H9 (cell line): ENCODE measurements around the gene PPP2R3A. TPM values are rescaled to one million over a fixed set of nuclear protein-coding genes. Genes with fewer than 3 reads are reported as not detected.

Experiments used
- DNase-seq: peaks from one replicate; pipeline ENCODE4 v3.0.0-alpha.2; 2017
- H2AFZ ChIP-seq: one replicate; pipeline ENCODE4 v1.6.1; 2013; ENCODE audit warnings: mild to moderate bottlenecking, low read length, control low read depth, moderate library complexity
- H2AK5ac ChIP-seq: 2 replicates; pipeline ENCODE4 v1.6.1; 2013; ENCODE audit warnings: low read length, control low read depth, mixed read lengths; ENCODE audit not compliant: insufficient read length
- H2BK120ac ChIP-seq: one replicate; pipeline ENCODE4 v1.6.1; 2013; ENCODE audit warnings: low read depth, mild to moderate bottlenecking, low read length, control low read depth, inconsistent platforms; ENCODE audit not compliant: poor library complexity, severe bottlenecking
- H2BK12ac ChIP-seq: 2 replicates; pipeline ENCODE4 v1.6.1; 2013; ENCODE audit warnings: low read length, control low read depth, mixed read lengths, low read depth; ENCODE audit not compliant: insufficient read length
- H2BK15ac ChIP-seq: 2 replicates; pipeline ENCODE4 v1.6.1; 2013; ENCODE audit warnings: low read depth, low read length, control low read depth
- H2BK20ac ChIP-seq: one replicate; pipeline ENCODE4 v1.6.1; 2013; ENCODE audit warnings: low read depth, mild to moderate bottlenecking, low read length, control low read depth, inconsistent platforms; ENCODE audit not compliant: poor library complexity, severe bottlenecking
- H2BK5ac ChIP-seq: 2 replicates; pipeline ENCODE4 v1.6.1; 2013; ENCODE audit warnings: low read length, control low read depth, mixed read lengths; ENCODE audit not compliant: insufficient read length
- H3K14ac ChIP-seq: 2 replicates; pipeline ENCODE4 v1.6.1; 2013; ENCODE audit warnings: low read length, control low read depth; ENCODE audit not compliant: insufficient read depth
- H3K18ac ChIP-seq: 2 replicates; pipeline ENCODE4 v1.6.1; 2013; ENCODE audit warnings: low read depth, mild to moderate bottlenecking, mixed read lengths, low read length, control low read depth; ENCODE audit not compliant: insufficient read length
- H3K23ac ChIP-seq: 2 replicates; pipeline ENCODE4 v1.6.1; 2013; ENCODE audit warnings: low read length, control low read depth, mixed read lengths, low read depth; ENCODE audit not compliant: insufficient read length
- H3K23me2 ChIP-seq: 2 replicates; pipeline ENCODE4 v1.6.1; 2013; ENCODE audit warnings: low read depth, mild to moderate bottlenecking, mixed read lengths, low read length, control low read depth; ENCODE audit not compliant: insufficient read length, poor library complexity, severe bottlenecking
- H3K27ac ChIP-seq: 2 replicates; pipeline ENCODE4 v1.5.1; 2013; ENCODE audit warnings: low read length, control low read depth, mixed read lengths, low read depth; ENCODE audit not compliant: insufficient read length
- H3K27me3 ChIP-seq: 2 replicates; pipeline ENCODE4 v1.6.1; 2013; ENCODE audit warnings: low read length, control low read depth, inconsistent platforms; ENCODE audit not compliant: insufficient read depth
- H3K4ac ChIP-seq: 2 replicates; pipeline ENCODE4 v1.6.1; 2013; ENCODE audit warnings: low read depth, mild to moderate bottlenecking, control low read depth, inconsistent platforms, low read length, moderate library complexity
- H3K4me1 ChIP-seq: 2 replicates; pipeline ENCODE4 v1.6.1; 2013; ENCODE audit warnings: low read length, control low read depth, inconsistent platforms; ENCODE audit not compliant: insufficient read depth
- H3K4me2 ChIP-seq: 2 replicates; pipeline ENCODE4 v1.6.1; 2013; ENCODE audit warnings: low read length, control low read depth, mixed read lengths; ENCODE audit not compliant: insufficient read length, insufficient read depth
- H3K56ac ChIP-seq: 2 replicates; pipeline ENCODE4 v1.6.1; 2013; ENCODE audit warnings: low read depth, mild to moderate bottlenecking, mixed read lengths, low read length, control low read depth; ENCODE audit not compliant: insufficient read length
- H3K79me1 ChIP-seq: 2 replicates; pipeline ENCODE4 v1.6.1; 2013; ENCODE audit warnings: low read depth, mild to moderate bottlenecking, moderate library complexity, low read length, control low read depth, inconsistent platforms; ENCODE audit not compliant: insufficient read depth, poor library complexity, severe bottlenecking
- H3K79me2 ChIP-seq: 2 replicates; pipeline ENCODE4 v1.6.1; 2013; ENCODE audit warnings: low read length, control low read depth, inconsistent platforms; ENCODE audit not compliant: insufficient read depth
- H3K9ac ChIP-seq: 2 replicates; pipeline ENCODE4 v1.6.1; 2013; ENCODE audit warnings: low read length, control low read depth, mixed read lengths; ENCODE audit not compliant: insufficient read length; ENCODE audit errors: extremely low read depth
- H3K9me3 ChIP-seq: one replicate; pipeline ENCODE4 v1.6.1; 2013; ENCODE audit warnings: low read depth, low read length, inconsistent platforms; ENCODE audit not compliant: control insufficient read depth
- H3T11ph ChIP-seq: one replicate; pipeline ENCODE4 v1.6.1; 2013; ENCODE audit warnings: mild to moderate bottlenecking, low read length, control low read depth, inconsistent platforms
- H4K20me1 ChIP-seq: one replicate; pipeline ENCODE4 v1.6.1; 2013; ENCODE audit not compliant: control insufficient read depth, insufficient read length, insufficient read depth
- H4K5ac ChIP-seq: 2 replicates; pipeline ENCODE4 v1.6.1; 2013; ENCODE audit warnings: low read depth, mild to moderate bottlenecking, mixed read lengths, low read length, control low read depth; ENCODE audit not compliant: insufficient read length
- H4K8ac ChIP-seq: replicated peaks from 2 replicates; pipeline ENCODE4 v1.6.1; 2013; ENCODE audit warnings: low read length, control low read depth, mixed read lengths, low read depth; ENCODE audit not compliant: insufficient read length
- H4K91ac ChIP-seq: 2 replicates; pipeline ENCODE4 v1.6.1; 2013; ENCODE audit warnings: low read depth, mild to moderate bottlenecking, moderate library complexity, mixed read lengths, low read length, control low read depth; ENCODE audit not compliant: insufficient read length
- H3K27ac Mint-ChIP-seq, 3 experiments: 2 replicates in 2 of 3; 3 replicates in 1 of 3; pipeline ENCODE4 v1.8.0; 2020 to 2021; ENCODE audit warnings: mixed read lengths in 3 of 3, mild to moderate bottlenecking in 1 of 3, moderate library complexity in 1 of 3
- H3K27me3 Mint-ChIP-seq: 2 replicates; pipeline ENCODE4 v1.8.0; 2021; ENCODE audit warnings: low read depth, mild to moderate bottlenecking, moderate library complexity, mixed read lengths
- H3K36me3 Mint-ChIP-seq, 3 experiments: 2 replicates in 2 of 3; 3 replicates in 1 of 3; pipeline ENCODE4 v1.8.0; 2020 to 2021; ENCODE audit warnings: low read depth in 3 of 3, mixed read lengths in 3 of 3; ENCODE audit not compliant: insufficient read depth in 1 of 3
- H3K4me1 Mint-ChIP-seq, 2 experiments: 2 replicates each; pipeline ENCODE4 v1.8.0; 2020; ENCODE audit warnings: mixed read lengths in 2 of 2
- H3K4me3 Mint-ChIP-seq, 2 experiments: 2 replicates in 1 of 2; 3 replicates in 1 of 2; pipeline ENCODE4 v1.8.0; 2020 to 2021; ENCODE audit warnings: mild to moderate bottlenecking in 2 of 2, mixed read lengths in 2 of 2, moderate library complexity in 1 of 2
- H3K9me3 Mint-ChIP-seq, 2 experiments: 2 replicates in 1 of 2; 3 replicates in 1 of 2; pipeline ENCODE4 v1.8.0; 2020; ENCODE audit warnings: mild to moderate bottlenecking in 2 of 2, mixed read lengths in 2 of 2, moderate library complexity in 1 of 2
- WGBS: extraction: QIAGEN DNeasy Blood & Tissue Kit; methylation state at CpG from one replicate; pipeline ENCODE4 v1.1.7; 2013; ENCODE audit warnings: missing lambda C conversion rate, low lambda C conversion rate, mixed read lengths; ENCODE audit not compliant: insufficient read length; ENCODE audit errors: extremely low coverage; 5-methylcytosine and 5-hydroxymethylcytosine counted together
- total RNA-seq: library from RNA; stranded (reverse); gene quantifications from 2 replicates; pipeline ENCODE4 v1.2.1, GENCODE V29; 2021
- TF ChIP-seq, protein P1 (sequence below): fragments of 200-600 bp; sonication (generic); conservative IDR thresholded peaks from 3 replicates; pipeline ENCODE4 v1.8.0; 2021; ENCODE audit warnings: antibody characterized with exemption, mild to moderate bottlenecking

The PPP2R3A gene
- total RNA-seq, 1 experiment from 2014 or later, result 12.4 TPM

DNA sequence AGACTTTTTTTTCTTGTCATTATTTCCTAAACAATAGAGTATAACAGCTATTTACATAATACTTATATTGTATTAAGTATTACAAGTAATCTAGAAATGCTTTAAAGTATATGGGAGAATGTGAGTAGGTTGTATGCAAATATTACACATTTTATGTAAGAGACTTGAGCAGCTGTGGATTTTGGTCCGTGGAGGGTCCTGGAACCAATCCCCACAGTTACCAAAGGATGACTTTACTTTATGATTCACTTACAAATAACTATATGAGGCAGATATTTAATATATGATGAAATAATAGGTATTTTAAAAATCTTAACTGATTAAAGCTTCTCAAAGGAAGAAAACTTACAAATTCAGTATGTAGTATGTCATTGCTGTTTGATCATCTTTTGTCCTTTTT is 56.3 kb downstream of the PPP2R3A start:
- Histone ChIP-seq H3K23me2 (no peaks in the 10 kb centered on the region), H2BK5ac (no peak overlapping the region), H3K27me3 (no peaks in the 10 kb centered on the region), H3T11ph (no peak overlapping the region), H2BK20ac (no peak overlapping the region), H3K4me1 (no peaks in the 10 kb centered on the region), H3K14ac (no peak overlapping the region), H2BK120ac (no peak overlapping the region), H3K79me1 (no peaks in the 10 kb centered on the region), H2AK5ac (no peak overlapping the region), H3K18ac (no peak overlapping the region), H3K9ac (no peak overlapping the region), H3K27ac (no peak overlapping the region), H3K4ac (no peak overlapping the region), H4K8ac (no peak overlapping the region), H2BK15ac (no peak overlapping the region), H2BK12ac (no peak overlapping the region), H4K20me1 (no peaks in the 10 kb centered on the region), H3K9me3 (no peaks in the 10 kb centered on the region), H3K4me2 (no peak overlapping the region), H4K91ac (no peak overlapping the region), H2AFZ (no peak overlapping the region), H3K23ac (no peak overlapping the region), H3K79me2 (no peaks in the 10 kb centered on the region), H3K56ac (no peak overlapping the region), H4K5ac (no peak overlapping the region)
- DNase-seq, result no peak
- Mint-ChIP-seq H3K27ac (no peak overlapping the region), H3K4me1 (peaks cover 0 to 12% of the 10 kb centered on the region in 2 experiments; a peak in 2 of 4 replicates), H3K4me3 (no peak overlapping the region), H3K27me3 (no peaks in the 10 kb centered on the region), H3K9me3 (no peaks in the 10 kb centered on the region), H3K36me3 (peaks cover 0 to 2% (median 0%) of the 10 kb centered on the region in 3 experiments; a peak in 3 of 7 replicates)
- WGBS, result no CpG with 5 or more reads among the region's 1 CpG
- TF ChIP-seq, protein P1, sequence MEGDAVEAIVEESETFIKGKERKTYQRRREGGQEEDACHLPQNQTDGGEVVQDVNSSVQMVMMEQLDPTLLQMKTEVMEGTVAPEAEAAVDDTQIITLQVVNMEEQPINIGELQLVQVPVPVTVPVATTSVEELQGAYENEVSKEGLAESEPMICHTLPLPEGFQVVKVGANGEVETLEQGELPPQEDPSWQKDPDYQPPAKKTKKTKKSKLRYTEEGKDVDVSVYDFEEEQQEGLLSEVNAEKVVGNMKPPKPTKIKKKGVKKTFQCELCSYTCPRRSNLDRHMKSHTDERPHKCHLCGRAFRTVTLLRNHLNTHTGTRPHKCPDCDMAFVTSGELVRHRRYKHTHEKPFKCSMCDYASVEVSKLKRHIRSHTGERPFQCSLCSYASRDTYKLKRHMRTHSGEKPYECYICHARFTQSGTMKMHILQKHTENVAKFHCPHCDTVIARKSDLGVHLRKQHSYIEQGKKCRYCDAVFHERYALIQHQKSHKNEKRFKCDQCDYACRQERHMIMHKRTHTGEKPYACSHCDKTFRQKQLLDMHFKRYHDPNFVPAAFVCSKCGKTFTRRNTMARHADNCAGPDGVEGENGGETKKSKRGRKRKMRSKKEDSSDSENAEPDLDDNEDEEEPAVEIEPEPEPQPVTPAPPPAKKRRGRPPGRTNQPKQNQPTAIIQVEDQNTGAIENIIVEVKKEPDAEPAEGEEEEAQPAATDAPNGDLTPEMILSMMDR, result no peak
